ENCODE results near the gene TNFRSF1A. TPM values are rescaled to one million over a fixed set of nuclear protein-coding genes. Genes with fewer than 3 reads are reported as not detected.
"Not testable (repeated sequence)": the region's sequence is repeated elsewhere in the genome, so short reads cannot be mapped to it uniquely, and the experiment has no call there.

Gene TNFRSF1A
- total RNA-seq, 5 donors from 2014 or later (not counting 1 experiment from before 2014, with no cell fraction given) = 32.3 to 88.0 (median 86.5) TPM

DNA sequence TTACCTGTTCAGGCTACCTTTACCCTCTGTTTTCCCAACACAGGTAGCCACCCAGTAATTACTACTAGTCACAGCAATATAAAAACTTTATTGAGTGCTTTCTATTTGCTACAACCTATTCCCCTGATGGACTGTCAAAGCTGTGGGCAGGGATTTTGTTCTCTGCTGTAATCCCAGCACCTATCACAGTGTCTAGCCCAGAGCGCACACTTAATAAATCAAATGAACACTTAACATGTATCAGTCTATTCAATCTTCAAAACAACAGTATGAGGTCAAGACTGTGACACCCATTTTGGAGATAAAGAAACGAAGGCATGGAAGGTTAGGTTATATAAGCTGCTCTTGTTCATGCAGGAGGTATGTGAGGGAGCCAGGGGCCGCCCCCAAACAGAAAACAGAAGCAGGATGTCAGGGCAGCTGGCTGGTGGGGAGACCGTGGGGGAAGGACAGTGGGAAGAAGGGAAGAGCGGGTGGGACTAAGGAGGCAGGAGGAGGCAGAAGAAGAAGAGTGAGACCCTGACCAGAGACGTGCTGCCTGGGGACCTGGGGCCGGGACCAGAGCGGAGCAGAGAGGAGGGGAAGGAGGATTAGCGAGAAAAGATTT is 1.7 kb downstream of the TNFRSF1A start:
- WGBS (ENCODE audit: insufficient coverage) = 0% methylated on average over 6 of the region's 9 CpGs
- H3K4me1 Mint-ChIP-seq = peaks cover 23 to 31% (median 24%) of the 10 kb centered on the region in 3 donors
- ChIA-PET POLR2A (interaction anchor here in 1 of 2 donors (0.5 kb wide), 1 partner anchor 25 kb away, joined by 5 read pairs; no protein-coding TSS in a partner anchor), CTCF (interaction anchor here (0.9 to 1.8 kb wide), 5 partner anchors 14 to 517 kb away, joined by 3 to 5 read pairs (median 4); no protein-coding TSS in a partner anchor)
- peak overlapping the region; percentile 88 for H3K27ac ChIP-seq (ENCODE audit: low read length)
- ATAC-seq (replicated peaks in 1 of 4) = no peak
- no peaks in the 10 kb centered on the region for H3K9me3 ChIP-seq
- H3K27ac Mint-ChIP-seq = no peak overlapping the region
- H3K27me3 Mint-ChIP-seq = no peaks in the 10 kb centered on the region
- no peaks in the 10 kb centered on the region for H3K27me3 ChIP-seq (replicated peaks in 1 of 2; ENCODE audit: control insufficient read depth in 2 of 2, extremely low read depth in 1 of 2, insufficient read depth in 2 of 2, low read length in 1 of 2)
- peaks cover 0 to 9% of the 10 kb centered on the region in 2 donors for H3K36me3 ChIP-seq (ENCODE audit: control insufficient read depth in 2 of 2, extremely low read depth in 1 of 2, insufficient read depth in 1 of 2, low read length in 1 of 2)
- no peaks in the 10 kb centered on the region for H3K9me3 Mint-ChIP-seq
- peak in 4 of 35 experiments; percentile 18 to 55 (median 26) for DNase-seq
- H3K4me3 Mint-ChIP-seq = no peak overlapping the region
- peaks cover 2% of the 10 kb centered on the region for H3K36me3 Mint-ChIP-seq
- H3K4me3 ChIP-seq (ENCODE audit: control insufficient read depth in 1 of 2, extremely low read depth in 1 of 2, low read length in 1 of 2) = peak overlapping the region; percentile 94 to 99
- peaks cover 47 to 69% of the 10 kb centered on the region in 2 experiments for H3K4me1 ChIP-seq (ENCODE audit: control insufficient read depth in 1 of 2, extremely low read depth in 1 of 2, insufficient read depth in 2 of 2, low read length in 2 of 2)

DNA sequence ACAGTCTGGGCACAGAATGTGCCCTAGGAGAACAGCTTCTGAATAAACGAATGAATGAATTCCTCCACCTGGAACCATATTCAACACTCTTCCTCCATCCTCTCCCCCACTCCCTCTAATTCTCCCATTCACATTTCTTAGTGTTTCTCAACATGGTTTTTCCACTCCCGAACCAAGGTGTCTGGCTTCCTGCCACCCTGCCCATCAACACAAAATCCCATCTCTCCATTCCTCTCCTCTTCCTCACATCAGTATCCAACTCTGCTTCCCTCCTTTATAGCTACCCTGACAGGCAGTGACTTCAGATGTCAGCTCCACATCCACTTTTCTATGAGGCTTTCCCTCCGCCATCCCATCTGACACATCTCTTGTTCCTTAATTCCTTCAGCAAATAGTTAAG is 2.9 kb downstream of the TNFRSF1A start:
- Histone ChIP-seq H3K9me3 (no peaks in the 10 kb centered on the region), H3K4me3 (ENCODE audit: control insufficient read depth in 1 of 2, extremely low read depth in 1 of 2, low read length in 1 of 2) (peak overlapping the region; percentile 94 to 99), H3K27me3 (replicated peaks in 1 of 2; ENCODE audit: control insufficient read depth in 2 of 2, extremely low read depth in 1 of 2, insufficient read depth in 2 of 2, low read length in 1 of 2) (no peaks in the 10 kb centered on the region), H3K27ac (ENCODE audit: low read length) (peak overlapping the region; percentile 88), H3K4me1 (ENCODE audit: control insufficient read depth in 1 of 2, extremely low read depth in 1 of 2, insufficient read depth in 2 of 2, low read length in 2 of 2) (peaks cover 58 to 77% of the 10 kb centered on the region in 2 experiments), H3K36me3 (ENCODE audit: control insufficient read depth in 2 of 2, extremely low read depth in 1 of 2, insufficient read depth in 1 of 2, low read length in 1 of 2) (peaks cover 0 to 21% of the 10 kb centered on the region in 2 donors)
- no peaks in the 10 kb centered on the region for H3K9me3 Mint-ChIP-seq
- no peak overlapping the region for H3K27ac Mint-ChIP-seq
- H3K4me3 Mint-ChIP-seq = no peak overlapping the region
- WGBS (ENCODE audit: insufficient coverage) = 25% methylated on average over 2 of the region's 3 CpGs
- H3K36me3 Mint-ChIP-seq = peaks cover 5% of the 10 kb centered on the region
- ChIA-PET POLR2A (interaction anchor here (0.6 to 1.0 kb wide), 2 partner anchors 194 to 451 kb away, joined by 5 to 7 read pairs; partner anchors contain the start of gene CD4 (in 1 of the 2)), CTCF (interaction anchor here (0.7 to 1.8 kb wide), 9 partner anchors 13 to 199 kb away, joined by 3 to 8 read pairs (median 3); no protein-coding TSS in a partner anchor)
- ATAC-seq (replicated peaks in 1 of 4) = no peak
- H3K4me1 Mint-ChIP-seq = peaks cover 22 to 30% (median 26%) of the 10 kb centered on the region in 3 donors
- DNase-seq = no peak
- H3K27me3 Mint-ChIP-seq = no peaks in the 10 kb centered on the region

GRCh38 chr12:6338536-6338935 is 3.3 kb downstream of the TNFRSF1A start:
- H3K27me3 ChIP-seq (replicated peaks in 1 of 2; ENCODE audit: control insufficient read depth in 2 of 2, extremely low read depth in 1 of 2, insufficient read depth in 2 of 2, low read length in 1 of 2); H3K9me3 Mint-ChIP-seq; H3K27ac Mint-ChIP-seq; ATAC-seq (replicated peaks in 1 of 4); DNase-seq; H3K9me3 ChIP-seq; H3K36me3 Mint-ChIP-seq; H3K27me3 Mint-ChIP-seq; H3K4me3 Mint-ChIP-seq: not testable (repeated sequence)
- H3K36me3 ChIP-seq (ENCODE audit: control insufficient read depth in 2 of 2, extremely low read depth in 1 of 2, insufficient read depth in 1 of 2, low read length in 1 of 2) = peaks cover 0 to 25% of the 10 kb centered on the region in 2 donors
- H3K27ac ChIP-seq (ENCODE audit: low read length) = peak overlapping the region; percentile 88
- H3K4me1 Mint-ChIP-seq = peaks cover 19 to 31% (median 27%) of the 10 kb centered on the region in 3 donors
- peak overlapping the region; percentile 94 to 99 for H3K4me3 ChIP-seq (ENCODE audit: control insufficient read depth in 1 of 2, extremely low read depth in 1 of 2, low read length in 1 of 2)
- CTCF ChIA-PET = interaction anchor here (0.7 to 1.8 kb wide), 6 partner anchors 12 to 200 kb away, joined by 3 to 8 read pairs (median 4); no protein-coding TSS in a partner anchor
- WGBS (ENCODE audit: insufficient coverage) = 56% methylated on average over 2 of the region's 8 CpGs
- POLR2A ChIA-PET = interaction anchor here in 1 of 2 donors (1.0 kb wide), 1 partner anchor 194 kb away, joined by 7 read pairs; no protein-coding TSS in a partner anchor
- peaks cover 62 to 78% of the 10 kb centered on the region in 2 experiments for H3K4me1 ChIP-seq (ENCODE audit: control insufficient read depth in 1 of 2, extremely low read depth in 1 of 2, insufficient read depth in 2 of 2, low read length in 2 of 2)

- POLR2A ChIA-PET = no interaction called here
- H3K4me3 Mint-ChIP-seq = no peak overlapping the region
- DNase-seq (peak in 1 of 35 experiments; percentile 49), ATAC-seq (replicated peaks in 1 of 4) (no peak)
- peaks cover 12% of the 10 kb centered on the region for H3K36me3 Mint-ChIP-seq
- H3K27ac Mint-ChIP-seq = no peak overlapping the region
- H3K9me3 Mint-ChIP-seq = no peaks in the 10 kb centered on the region
- WGBS (ENCODE audit: insufficient coverage) = 34% methylated on average over 9 of the region's 12 CpGs
- CTCF ChIA-PET = interaction anchor here in 1 of 2 donors (0.8 to 1.7 kb wide), 2 partner anchors 20 to 196 kb away, joined by 3 to 5 read pairs; partner anchors contain the start of gene GAPDH
- Histone ChIP-seq H3K27me3 (replicated peaks in 1 of 2; ENCODE audit: control insufficient read depth in 2 of 2, extremely low read depth in 1 of 2, insufficient read depth in 2 of 2, low read length in 1 of 2) (no peaks in the 10 kb centered on the region), H3K4me3 (ENCODE audit: control insufficient read depth in 1 of 2, extremely low read depth in 1 of 2, low read length in 1 of 2) (peak overlapping the region; percentile 94 to 99), H3K27ac (ENCODE audit: low read length) (peak overlapping the region; percentile 88), H3K36me3 (ENCODE audit: control insufficient read depth in 2 of 2, extremely low read depth in 1 of 2, insufficient read depth in 1 of 2, low read length in 1 of 2) (peaks cover 0 to 30% of the 10 kb centered on the region in 2 donors), H3K4me1 (ENCODE audit: control insufficient read depth in 1 of 2, extremely low read depth in 1 of 2, insufficient read depth in 2 of 2, low read length in 2 of 2) (peaks cover 65 to 78% of the 10 kb centered on the region in 2 experiments), H3K9me3 (no peaks in the 10 kb centered on the region)
- peaks cover 14 to 31% (median 27%) of the 10 kb centered on the region in 3 donors for H3K4me1 Mint-ChIP-seq
- no peaks in the 10 kb centered on the region for H3K27me3 Mint-ChIP-seq
Measured at GRCh38 chr12:6337958-6338433, 3.9 kb downstream of the TNFRSF1A start.

- peak overlapping the region; percentile 94 to 99 for H3K4me3 ChIP-seq (ENCODE audit: control insufficient read depth in 1 of 2, extremely low read depth in 1 of 2, low read length in 1 of 2)
- Mint-ChIP-seq H3K36me3 (peaks cover 19% of the 10 kb centered on the region), H3K27me3 (no peaks in the 10 kb centered on the region), H3K4me3 (no peak overlapping the region), H3K9me3 (no peaks in the 10 kb centered on the region), H3K27ac (no peak overlapping the region), H3K4me1 (peaks cover 5 to 31% (median 26%) of the 10 kb centered on the region in 3 donors)
- no peaks in the 10 kb centered on the region for H3K9me3 ChIP-seq
- DNase-seq = peak; percentile 44 to 85 (median 67)
- H3K27ac ChIP-seq (ENCODE audit: low read length) = peak overlapping the region; percentile 88
- peak; percentile 56 to 63 (median 62) for ATAC-seq (replicated peaks in 1 of 4)
- 8% methylated on average over 2 of the region's 15 CpGs for WGBS (ENCODE audit: insufficient coverage)
- H3K36me3 ChIP-seq (ENCODE audit: control insufficient read depth in 2 of 2, extremely low read depth in 1 of 2, insufficient read depth in 1 of 2, low read length in 1 of 2) = peaks cover 0 to 38% of the 10 kb centered on the region in 2 donors
- ChIA-PET POLR2A (interaction anchor here in 1 of 2 donors (1.6 kb wide), 1 partner anchor 133 kb away, joined by 4 read pairs; the partner anchor contains the start of gene VAMP1), CTCF (interaction anchor here (0.8 to 5.6 kb wide), 9 partner anchors 8 to 201 kb away, joined by 4 to 74 read pairs (median 6); partner anchors contain the start of gene GAPDH (in 1 of the 2))
- peaks cover 61 to 78% of the 10 kb centered on the region in 2 experiments for H3K4me1 ChIP-seq (ENCODE audit: control insufficient read depth in 1 of 2, extremely low read depth in 1 of 2, insufficient read depth in 2 of 2, low read length in 2 of 2)
- no peaks in the 10 kb centered on the region for H3K27me3 ChIP-seq (replicated peaks in 1 of 2; ENCODE audit: control insufficient read depth in 2 of 2, extremely low read depth in 1 of 2, insufficient read depth in 2 of 2, low read length in 1 of 2)
Measured at GRCh38 chr12:6336889-6337853, 4.7 kb downstream of the TNFRSF1A start.
